ENCODE measurements around the gene COA5.

COA5 gene

DNA sequence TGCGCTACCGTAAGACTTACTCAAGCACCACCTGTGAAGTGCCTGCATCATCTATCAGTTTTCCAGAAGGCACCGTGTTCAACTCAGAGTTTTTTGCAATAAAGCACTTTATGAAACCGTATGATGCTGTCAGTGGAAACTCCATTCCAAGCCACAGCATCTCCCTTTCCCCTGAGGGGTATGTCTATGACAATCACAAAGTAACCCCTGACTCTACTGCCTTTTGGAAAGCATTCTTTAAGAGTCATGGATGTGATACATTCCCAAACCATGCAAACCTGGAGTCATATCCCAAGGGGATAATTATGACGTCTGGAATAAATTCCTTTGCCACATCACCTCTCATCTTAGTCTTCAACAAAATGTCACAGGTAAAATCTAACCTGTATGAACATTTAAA, 39.3 kb upstream of the COA5 start:
- Histone ChIP-seq H3K36me3 (peaks cover 0 to 91% (median 18%) of the 10 kb centered on the region in 11 experiments; a peak in 14 of 22 replicates), H3K9me3 (replicated peaks in 1 of 11) (no peaks in the 10 kb centered on the region), H3K4me2 (no peak overlapping the region), H4K20me1 (peaks cover 0 to 96% (median 0%) of the 10 kb centered on the region in 11 experiments; a peak in 3 of 22 replicates), H3K4me1 (peaks cover 11 to 15% (median 12%) of the 10 kb centered on the region in 10 experiments), H3K9ac (no peak overlapping the region), H3K4me3 (no peak overlapping the region), H3K27ac (no peak overlapping the region), H3K27me3 (no peaks in the 10 kb centered on the region)
- TF ChIP-seq Cebpa-rat (IDR thresholded peaks at IDR 0.05): no peak

DNA sequence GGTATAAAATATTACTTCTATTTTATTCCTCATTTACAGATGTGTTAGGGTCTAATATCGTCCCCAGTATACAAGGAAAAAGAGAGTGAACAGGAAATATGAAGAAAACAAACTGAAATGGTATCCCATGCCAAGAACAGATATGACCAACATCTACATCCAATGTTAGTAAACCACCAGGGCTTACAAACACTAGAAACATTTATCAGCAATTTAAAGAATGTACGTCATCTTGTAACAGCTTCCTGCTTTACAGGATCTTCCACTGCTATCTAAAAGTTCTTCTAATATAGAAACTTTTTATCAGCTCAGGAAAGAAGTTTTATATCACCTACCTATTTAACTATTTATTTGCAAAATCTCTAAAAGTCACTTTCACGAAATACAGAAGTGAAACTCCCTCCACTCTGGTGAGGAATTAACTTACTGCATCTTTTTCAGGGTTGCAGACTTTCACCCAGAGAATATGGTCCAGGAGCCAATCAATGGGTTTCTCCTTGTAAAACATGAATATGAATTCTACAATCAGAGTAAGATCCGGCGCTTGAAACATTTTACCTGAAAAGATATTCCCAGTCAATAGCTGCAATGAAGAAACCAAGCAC, 35.3 kb upstream of the COA5 start:
- Histone ChIP-seq H4K20me1 (peaks cover 0 to 94% (median 0%) of the 10 kb centered on the region in 11 experiments; a peak in 3 of 22 replicates), H3K27me3 (no peaks in the 10 kb centered on the region), H3K4me3 (no peak overlapping the region), H3K27ac (no peak overlapping the region), H3K4me1 (peaks cover 0 to 6% (median 4%) of the 10 kb centered on the region in 10 experiments; a peak in 12 of 20 replicates), H3K9me3 (replicated peaks in 1 of 11) (peaks cover 0 to 4% (median 0%) of the 10 kb centered on the region in 11 experiments; a peak in 1 of 22 replicates), H3K36me3 (peaks cover 0 to 100% (median 45%) of the 10 kb centered on the region in 11 experiments; a peak in 17 of 22 replicates), H3K4me2 (no peak overlapping the region), H3K9ac (no peak overlapping the region)
- TF ChIP-seq Cebpa-rat (IDR thresholded peaks at IDR 0.05): no peak

DNA sequence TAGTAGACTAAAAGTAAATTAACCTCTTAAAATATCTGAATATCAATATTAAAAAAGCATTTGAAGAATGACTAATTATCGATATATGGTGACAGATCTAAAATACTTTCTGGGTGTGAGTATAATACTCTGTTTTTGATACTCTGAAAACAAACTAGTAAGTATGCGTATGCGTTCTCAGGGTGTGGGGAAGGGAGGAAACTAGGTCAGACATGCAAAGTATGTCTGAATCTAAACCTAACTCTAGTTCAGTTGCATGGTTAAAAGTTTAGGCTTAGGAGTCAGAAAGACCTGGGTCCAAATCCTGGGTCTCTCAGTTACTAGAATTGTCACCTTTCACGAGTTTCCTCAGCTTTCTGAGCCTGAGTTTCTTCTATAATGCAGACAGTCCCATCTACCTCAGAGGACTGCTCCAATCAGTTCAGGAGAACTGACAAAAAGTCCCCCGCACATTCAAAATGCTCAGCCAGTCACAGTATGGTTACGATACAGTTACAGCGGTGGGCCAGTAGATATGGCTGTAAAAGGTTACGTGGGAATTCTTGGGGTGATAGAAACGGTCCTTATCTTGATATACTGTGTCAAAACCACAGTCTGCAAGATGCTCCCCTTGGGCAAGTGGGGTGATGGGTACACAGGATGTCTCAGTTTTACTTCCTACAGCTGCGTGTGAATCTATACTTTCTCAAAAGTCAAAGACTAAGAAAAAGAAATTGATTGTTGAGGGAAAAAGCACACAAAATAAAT, 29.3 kb upstream of the COA5 start:
- Histone ChIP-seq H3K27ac (no peak overlapping the region), H3K9ac (no peak overlapping the region), H4K20me1 (peaks cover 0 to 77% (median 0%) of the 10 kb centered on the region in 11 experiments; a peak in 3 of 22 replicates), H3K9me3 (replicated peaks in 1 of 11) (peaks cover 0 to 4% (median 0%) of the 10 kb centered on the region in 11 experiments; a peak in 1 of 22 replicates), H3K36me3 (peaks cover 5 to 99% (median 56%) of the 10 kb centered on the region in 11 experiments; a peak in 18 of 22 replicates), H3K27me3 (no peaks in the 10 kb centered on the region), H3K4me3 (no peak overlapping the region), H3K4me2 (0 out of 22 replicates have a peak overlapping the region, but pooled peaks of 1 of the 11 experiments have one; percentile 4), H3K4me1 (peaks cover 0 to 4% (median 0%) of the 10 kb centered on the region in 10 experiments; a peak in 1 of 20 replicates)
- TF ChIP-seq Cebpa-rat (IDR thresholded peaks at IDR 0.05): no peak

DNA sequence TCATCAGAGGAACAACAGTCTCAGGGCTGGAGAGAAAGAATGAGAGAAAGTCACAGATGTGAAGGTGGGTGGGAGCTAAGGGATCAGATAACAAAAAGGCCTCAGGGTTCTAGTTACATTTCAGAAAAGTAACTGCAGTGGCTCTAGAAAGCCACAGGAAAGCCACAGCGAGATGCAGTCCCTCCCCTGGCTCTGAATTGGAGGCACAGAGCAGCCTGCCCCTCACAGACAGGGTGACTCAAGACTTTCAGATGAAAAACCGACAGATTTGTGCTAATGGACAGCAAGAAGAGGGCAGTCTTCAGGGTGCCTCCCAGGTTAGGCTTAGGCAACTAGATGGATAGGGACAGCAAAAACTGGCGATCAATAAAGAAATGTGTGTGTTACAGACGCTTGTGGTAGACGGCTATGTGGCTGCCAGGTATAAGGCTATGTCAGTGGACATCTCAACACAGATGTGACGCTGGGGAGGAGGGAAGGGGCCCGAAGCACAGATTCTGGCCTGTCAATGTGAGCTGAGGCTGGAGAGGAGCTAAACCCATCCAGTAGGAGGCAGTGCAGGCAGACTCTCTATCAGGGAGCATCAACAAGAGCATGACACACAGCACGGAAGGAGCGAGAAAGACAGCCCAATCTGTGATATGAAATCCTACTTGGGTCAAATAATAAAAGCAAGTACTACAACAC, 26.2 kb upstream of the COA5 start:
- Histone ChIP-seq H3K9me3 (replicated peaks in 1 of 11) (0 out of 22 replicates have a peak, but pooled peaks cover 0 to 8% (median 0%) of the 10 kb centered on the region in 11 experiments), H3K4me1 (peaks cover 0 to 4% (median 0%) of the 10 kb centered on the region in 10 experiments; a peak in 1 of 20 replicates), H3K27me3 (no peaks in the 10 kb centered on the region), H3K4me2 (no peak overlapping the region), H4K20me1 (peaks cover 0 to 75% (median 0%) of the 10 kb centered on the region in 11 experiments; a peak in 3 of 22 replicates), H3K9ac (no peak overlapping the region), H3K36me3 (peaks cover 7 to 100% (median 58%) of the 10 kb centered on the region in 11 experiments; a peak in 18 of 22 replicates), H3K27ac (no peak overlapping the region), H3K4me3 (no peak overlapping the region)
- no peak for TF ChIP-seq Cebpa-rat (IDR thresholded peaks at IDR 0.05)

DNA sequence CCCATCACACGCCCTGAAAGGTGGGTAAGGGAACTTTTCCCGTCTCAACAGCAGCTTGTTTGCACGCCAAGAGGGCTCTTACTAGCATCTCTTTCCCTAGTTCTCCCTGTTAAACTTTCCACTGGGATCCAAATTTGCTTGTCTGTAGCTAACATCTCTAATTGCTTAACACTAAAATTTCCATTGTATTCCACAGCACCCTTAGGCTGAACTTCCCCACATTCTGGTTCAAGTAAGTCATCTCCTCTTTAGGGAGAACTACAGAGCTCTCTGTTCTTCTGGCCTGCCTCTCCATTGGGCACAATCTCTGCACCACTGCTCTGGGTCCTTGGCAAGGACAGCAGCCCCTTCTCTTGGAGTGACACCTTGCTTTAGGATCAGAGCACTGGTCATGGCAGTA, 24.0 kb upstream of the COA5 start:
- no peak overlapping the region for H3K4me2 ChIP-seq
- H3K9me3 ChIP-seq (replicated peaks in 1 of 11): peaks cover 0 to 8% (median 0%) of the 10 kb centered on the region in 11 experiments; a peak in 1 of 22 replicates
- peaks cover 0 to 7% (median 0%) of the 10 kb centered on the region in 10 experiments; a peak in 2 of 20 replicates for H3K4me1 ChIP-seq
- no peak overlapping the region for H3K27ac ChIP-seq
- H3K27me3 ChIP-seq: no peaks in the 10 kb centered on the region
- H3K36me3 ChIP-seq: peaks cover 0 to 99% (median 48%) of the 10 kb centered on the region in 11 experiments; a peak in 18 of 22 replicates
- H4K20me1 ChIP-seq: peaks cover 0 to 63% (median 0%) of the 10 kb centered on the region in 11 experiments; a peak in 3 of 22 replicates
- no peak overlapping the region for H3K9ac ChIP-seq
- no peak overlapping the region for H3K4me3 ChIP-seq
- TF ChIP-seq Cebpa-rat (IDR thresholded peaks at IDR 0.05): no peak

DNA sequence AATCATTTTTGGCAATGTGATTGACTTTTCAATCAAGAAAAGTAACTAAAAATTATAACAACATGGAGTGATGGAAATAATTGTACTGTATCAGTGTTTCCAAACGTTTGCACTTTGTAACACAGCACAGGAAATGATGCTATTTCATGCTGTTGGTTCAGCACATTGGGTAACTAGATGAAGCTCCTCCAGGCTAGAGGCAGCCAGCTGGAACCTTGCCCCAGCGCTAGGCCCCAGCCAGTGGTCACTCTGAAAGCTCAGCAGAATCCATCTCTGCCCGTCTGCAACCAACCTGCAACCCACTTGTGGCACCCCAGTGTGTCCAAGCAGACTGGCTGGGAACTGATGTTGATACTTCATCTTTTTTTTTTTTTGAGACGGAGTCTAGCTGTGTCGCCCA, 15.3 kb upstream of the COA5 start:
- Histone ChIP-seq H3K36me3 (peaks cover under 1 to 97% (median 21%) of the 10 kb centered on the region in 11 experiments; a peak in 13 of 22 replicates), H3K4me3 (no peak overlapping the region), H3K9me3 (replicated peaks in 1 of 11) (no peaks in the 10 kb centered on the region; a peak in 1 of 22 replicates), H3K27ac (no peak overlapping the region), H3K4me2 (peak overlapping the region in 10 of 11 experiments; percentile 5 to 68 (median 60); a peak in 16 of 22 replicates), H3K9ac (no peak overlapping the region), H3K27me3 (no peaks in the 10 kb centered on the region), H3K4me1 (peaks cover 8 to 29% (median 14%) of the 10 kb centered on the region in 10 experiments; a peak in 17 of 20 replicates), H4K20me1 (peaks cover 0 to 57% (median 0%) of the 10 kb centered on the region in 11 experiments; a peak in 3 of 22 replicates)
- TF ChIP-seq Cebpa-rat (IDR thresholded peaks at IDR 0.05): no peak

DNA sequence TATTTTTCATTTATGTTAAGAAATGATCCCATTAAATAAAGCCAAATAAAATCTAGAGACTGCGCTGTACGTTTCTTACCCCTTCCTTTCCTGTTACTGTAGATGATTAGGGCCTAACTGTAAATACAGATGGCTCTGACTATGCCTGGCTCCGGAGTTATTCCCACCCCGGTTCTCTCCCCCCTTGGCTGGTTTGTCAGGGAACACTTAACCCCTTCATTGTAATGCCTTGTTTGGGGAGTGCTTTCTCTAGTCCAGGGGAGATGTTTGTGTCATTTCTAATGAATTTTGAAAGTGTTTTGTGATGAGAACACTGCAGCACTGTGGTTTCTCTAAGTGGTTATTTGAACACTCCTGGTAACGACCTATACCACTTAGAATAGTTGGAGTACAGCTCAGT, 8.8 kb upstream of the COA5 start:
- peaks cover 0 to 2% (median 0%) of the 10 kb centered on the region in 10 experiments; a peak in 1 of 20 replicates for H3K4me1 ChIP-seq
- H3K4me2 ChIP-seq: no peak overlapping the region
- no peak overlapping the region for H3K9ac ChIP-seq
- no peak for TF ChIP-seq Cebpa-rat (IDR thresholded peaks at IDR 0.05)
- peaks cover 63 to 100% (median 81%) of the 10 kb centered on the region in 11 experiments for H3K36me3 ChIP-seq
- H3K27ac ChIP-seq: no peak overlapping the region
- no peaks in the 10 kb centered on the region for H3K27me3 ChIP-seq
- peaks cover 0 to 73% (median 0%) of the 10 kb centered on the region in 11 experiments; a peak in 4 of 22 replicates for H4K20me1 ChIP-seq
- H3K4me3 ChIP-seq: no peak overlapping the region
- H3K9me3 ChIP-seq (replicated peaks in 1 of 11): no peaks in the 10 kb centered on the region

DNA sequence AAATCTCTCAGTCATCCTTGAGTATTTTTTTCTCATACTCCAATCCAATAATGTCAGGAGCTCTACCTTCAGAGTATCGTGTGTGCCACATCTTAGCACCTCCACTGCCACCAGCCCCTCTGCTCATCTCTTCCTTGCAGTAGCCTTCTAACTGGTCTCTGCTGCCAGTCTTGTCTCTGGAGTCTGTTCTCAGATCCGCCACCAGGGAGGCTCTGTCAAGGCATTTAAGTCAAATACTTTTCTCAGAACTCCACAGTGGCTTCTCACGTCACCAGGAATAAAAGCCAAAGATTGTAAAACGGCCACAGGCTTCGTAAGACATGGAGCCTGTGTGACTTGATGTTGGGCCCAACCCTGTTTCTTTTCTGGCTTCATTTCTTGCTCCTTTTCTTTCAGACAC, 7.2 kb upstream of the COA5 start:
- H3K4me2 ChIP-seq: no peak overlapping the region
- H3K9ac ChIP-seq: no peak overlapping the region
- H3K4me1 ChIP-seq: peaks cover 2 to 11% (median 7%) of the 10 kb centered on the region in 10 experiments; a peak in 17 of 20 replicates
- H3K9me3 ChIP-seq (replicated peaks in 1 of 11): no peaks in the 10 kb centered on the region
- H3K27me3 ChIP-seq: no peaks in the 10 kb centered on the region
- no peak for TF ChIP-seq Cebpa-rat (IDR thresholded peaks at IDR 0.05)
- no peak overlapping the region for H3K27ac ChIP-seq
- peaks cover 0 to 58% (median 0%) of the 10 kb centered on the region in 11 experiments; a peak in 4 of 22 replicates for H4K20me1 ChIP-seq
- peaks cover 70 to 97% (median 83%) of the 10 kb centered on the region in 11 experiments for H3K36me3 ChIP-seq
- no peak overlapping the region for H3K4me3 ChIP-seq

All from BLaER1 treated with 17β-estradiol and CSF1 and Interleukin-3, amounts not matched to agents 10 nM and 100 nM (cell line).